Spleen (tissue), 7 donors: ENCODE results near the gene SORD.

Experiments
- CTCF ChIP-seq, 11 experiments: fragments of 200-600 bp in 7 of 11; fragments of 450-650 bp in 4 of 11; sonication (generic) in 4 of 11; IDR thresholded peaks in 8 of 11; conservative IDR thresholded peaks in 3 of 11; 1 replicate in 7 of 11; 2 replicates in 4 of 11; pipeline versions ENCODE4 v1.4.0 to v1.8.0; 2016 to 2021; ENCODE audit warnings: antibody characterized with exemption in 11 of 11, inconsistent platforms in 4 of 11, mild to moderate bottlenecking in 1 of 11
- POLR2A ChIP-seq, 3 donors: fragments of 450-650 bp; IDR thresholded peaks; one replicate each; pipeline ENCODE4 v1.5.1; 2017; ENCODE audit warnings: antibody characterized with exemption in 3 of 3, mild to moderate bottlenecking in 1 of 3
- POLR2AphosphoS5 ChIP-seq, 3 donors: sonication (generic); formaldehyde crosslinking; IDR thresholded peaks; one replicate each; pipeline ENCODE4 v1.5.1; 2017; ENCODE audit warnings: antibody characterized with exemption in 3 of 3
- donor health status: DM: no; HTN: no; CAD: no; lungs with moderate emphysema.
- donor health status: DM: no; HTN: no; CAD: no.
- donor health status: DM: no; HTN: no; CAD: no.

DNA sequence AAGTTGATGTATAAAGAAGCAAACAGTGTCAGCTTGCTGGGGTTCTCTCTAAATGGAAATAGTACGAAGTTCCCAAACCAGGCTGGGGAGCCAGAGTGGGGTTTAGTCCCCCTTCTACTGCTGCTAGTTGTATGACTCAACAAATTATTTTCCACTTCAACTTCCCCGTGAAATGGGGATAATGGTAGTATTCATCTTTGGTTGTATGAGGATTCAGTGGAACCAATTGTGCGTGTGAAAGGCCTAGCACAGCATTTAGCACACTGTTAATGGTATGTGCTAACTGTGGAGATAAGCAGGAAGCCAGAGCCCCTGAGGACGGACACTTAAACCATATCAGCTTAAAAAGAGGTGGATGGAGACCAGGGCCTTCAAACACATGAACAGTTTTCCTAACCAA is 4.2 kb downstream of the SORD start:
- TF ChIP-seq CTCF (IDR thresholded peaks at IDR 0.05 in 8 of 11, conservative IDR thresholded peaks at IDR 0.05 in 3 of 11) = no peak
- TF ChIP-seq POLR2AphosphoS5 (IDR thresholded peaks at IDR 0.05) = no peak
- TF ChIP-seq POLR2A (IDR thresholded peaks at IDR 0.05) = no peak
